Prostate gland (tissue), 2 donors: Measurements from ENCODE around the gene PCDHB4.
"Not testable (repeated sequence)": the region's sequence is repeated elsewhere in the genome, so short reads cannot be mapped to it uniquely, and the experiment has no call there.

ENCODE experiments used
- CTCF ChIP-seq, 4 experiments: fragments of 200-600 bp in 2 of 4; fragments of 450-650 bp in 2 of 4; sonication (generic) in 2 of 4; IDR thresholded peaks; 1 replicate in 3 of 4; 2 replicates in 1 of 4; pipeline ENCODE4 v1.5.1; 2016 to 2019; ENCODE audit warnings: antibody characterized with exemption in 4 of 4, mild to moderate bottlenecking in 2 of 4, moderate library complexity in 2 of 4
- POLR2AphosphoS5 ChIP-seq: sonication (generic); formaldehyde crosslinking; IDR thresholded peaks from one replicate; pipeline ENCODE4 v1.6.1; 2017; ENCODE audit warnings: antibody characterized with exemption

GRCh38 chr5:141096181-141096580, 25.4 kb upstream of the PCDHB4 start:
- TF ChIP-seq CTCF (IDR thresholded peaks at IDR 0.05); POLR2AphosphoS5: not testable (repeated sequence)
